Thoracic aorta (tissue), 2 donors: ENCODE results near the gene APOB. TPM values are rescaled to one million over a fixed set of nuclear protein-coding genes. Genes with fewer than 3 reads are reported as not detected.

ENCODE experiments used
- ATAC-seq: fragments of 150-250 bp; one replicate; pipeline ENCODE4 v1.8.0; 2017; ENCODE audit warnings: low read depth; ENCODE audit not compliant: insufficient number of reproducible peaks, low FRiP score
- DNase-seq: peaks from one replicate; pipeline ENCODE4 v3.0.0-alpha.2; 2020; ENCODE audit warnings: low spot score
- H3K27ac ChIP-seq, 2 donors: fragments of 200-600 bp; sonication (generic); 1 replicate in 1 of 2; 2 replicates in 1 of 2; pipeline ENCODE4 v1.5.1; 2016; ENCODE audit warnings: mild to moderate bottlenecking in 2 of 2, moderate library complexity in 2 of 2
- H3K27me3 ChIP-seq: fragments of 200-600 bp; sonication (generic); replicated peaks from 2 replicates; pipeline ENCODE4 v1.6.0; 2016; ENCODE audit warnings: mild to moderate bottlenecking; ENCODE audit not compliant: insufficient read depth
- H3K36me3 ChIP-seq: fragments of 200-600 bp; sonication (generic); one replicate; pipeline ENCODE4 v1.5.1; 2016
- H3K4me1 ChIP-seq, 2 donors: fragments of 200-600 bp; sonication (generic); 1 replicate in 1 of 2; 2 replicates in 1 of 2; pipeline versions ENCODE4 v1.5.1 to v1.6.0; 2016; ENCODE audit warnings: low read depth in 2 of 2, mild to moderate bottlenecking in 1 of 2; ENCODE audit not compliant: control insufficient read depth in 1 of 2
- H3K4me3 ChIP-seq: fragments of 200-600 bp; sonication (generic); 2 replicates; pipeline ENCODE4 v1.5.1; 2016; ENCODE audit warnings: mild to moderate bottlenecking
- H3K9me3 ChIP-seq: fragments of 200-600 bp; sonication (generic); 2 replicates; pipeline ENCODE4 v1.5.1; 2016
- CTCF ChIP-seq: fragments of 200-600 bp; sonication (generic); IDR thresholded peaks from one replicate; pipeline ENCODE4 v1.5.1; 2019; ENCODE audit warnings: antibody characterized with exemption
- total RNA-seq, 2 donors: library from RNA; depleted of rRNA; stranded (reverse); fragments of >200 nt; gene quantifications; one replicate each; pipeline versions ENCODE4 v1.1.0 to v1.2.3, GENCODE V29; 2016

APOB gene
- total RNA-seq, 2 donors from 2014 or later: 4.7 to 6.1 TPM

DNA sequence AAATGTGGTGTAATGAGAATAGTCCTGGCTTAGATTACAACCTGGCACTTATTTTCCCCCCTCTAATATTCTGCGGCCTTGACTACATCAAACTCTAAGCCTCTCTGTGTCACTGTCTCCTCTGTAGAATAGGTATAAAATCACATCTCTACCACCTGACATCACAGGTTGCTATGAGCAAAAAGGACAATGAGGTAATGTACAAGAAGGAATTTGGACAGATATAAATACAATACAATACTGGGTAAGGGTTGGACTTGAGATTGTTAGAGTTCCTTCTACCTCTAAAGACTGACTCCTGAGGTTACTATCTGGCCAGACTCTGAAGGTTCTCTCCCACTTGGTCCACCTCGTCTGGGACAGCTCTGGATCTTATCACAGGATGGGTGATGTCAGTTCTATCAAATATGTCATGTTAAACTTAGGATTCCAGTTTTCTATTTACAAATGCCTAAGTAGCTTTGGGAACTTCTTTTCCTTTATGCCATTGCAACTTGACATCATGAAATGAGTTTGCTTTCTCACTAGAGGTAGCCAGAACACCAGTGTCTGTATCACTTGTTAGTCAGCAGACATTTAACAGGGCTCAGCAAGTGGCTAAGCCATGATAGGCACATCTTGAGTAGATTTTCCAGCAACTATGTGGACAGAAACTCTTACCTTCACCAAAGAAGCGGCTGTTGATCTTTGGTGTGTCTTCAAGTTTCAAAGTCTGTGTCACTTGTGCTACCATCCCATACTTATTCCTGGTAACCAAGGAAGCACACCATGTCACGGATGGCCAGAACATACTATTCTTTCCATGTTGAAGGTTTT is 9.5 kb downstream of the APOB start:
- H3K9me3 ChIP-seq: no peaks in the 10 kb centered on the region
- H3K27me3 ChIP-seq: no peaks in the 10 kb centered on the region
- TF ChIP-seq CTCF: no peak
- H3K4me1 ChIP-seq: peaks cover 11 to 24% of the 10 kb centered on the region in 2 donors
- H3K4me3 ChIP-seq: no peak overlapping the region
- H3K36me3 ChIP-seq: no peaks in the 10 kb centered on the region
- no peak for ATAC-seq
- no peak for DNase-seq
- H3K27ac ChIP-seq: no peak overlapping the region

DNA sequence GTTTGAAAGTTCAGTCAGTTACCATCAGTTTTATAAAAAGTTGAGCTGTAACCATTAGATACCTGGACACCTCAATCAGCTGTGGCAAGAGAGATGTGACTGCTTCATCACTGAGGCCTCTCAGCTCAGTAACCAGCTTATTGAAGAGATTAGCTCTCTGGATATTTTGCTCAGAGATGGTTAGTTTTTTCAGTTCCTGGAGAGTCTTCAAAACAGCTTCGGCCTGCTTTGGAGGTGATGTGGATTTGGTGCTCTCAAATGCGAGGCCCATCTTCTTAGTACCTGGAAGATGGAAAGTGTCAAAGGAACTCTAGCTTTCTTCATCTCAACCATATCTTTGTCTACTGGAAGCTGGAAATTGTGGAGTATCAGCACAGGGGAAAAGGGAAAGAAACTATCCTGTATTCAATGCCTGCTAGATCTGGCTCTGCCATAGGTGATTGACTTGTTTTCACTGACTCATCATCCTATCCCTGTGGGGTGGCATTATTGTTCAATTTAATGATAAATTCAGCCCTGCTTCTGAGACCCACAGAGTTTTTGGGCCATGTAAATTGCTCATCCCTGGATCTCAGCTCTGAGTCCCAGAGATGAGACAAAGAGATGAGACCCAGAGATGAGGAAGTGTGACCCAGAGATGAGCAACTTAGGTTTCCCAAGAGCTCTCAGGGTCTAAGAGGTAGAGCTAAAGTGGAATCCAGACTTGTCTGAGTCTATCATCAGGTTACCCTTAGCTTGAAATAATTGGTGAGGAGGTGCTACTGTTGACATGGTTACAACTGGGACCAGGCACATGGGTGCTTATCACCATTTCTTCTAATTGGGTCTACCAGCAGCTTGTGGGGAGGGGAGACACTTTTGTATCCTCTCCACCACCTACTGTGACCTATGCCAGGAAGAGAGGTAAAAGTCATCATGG is 10.4 kb downstream of the APOB start:
- Histone ChIP-seq H3K27ac (no peak overlapping the region), H3K4me1 (peaks cover 7 to 19% of the 10 kb centered on the region in 2 donors), H3K9me3 (no peaks in the 10 kb centered on the region), H3K4me3 (no peak overlapping the region), H3K36me3 (no peaks in the 10 kb centered on the region), H3K27me3 (no peaks in the 10 kb centered on the region)
- ATAC-seq (no peak), DNase-seq (no peak)
- no peak for TF ChIP-seq CTCF

DNA sequence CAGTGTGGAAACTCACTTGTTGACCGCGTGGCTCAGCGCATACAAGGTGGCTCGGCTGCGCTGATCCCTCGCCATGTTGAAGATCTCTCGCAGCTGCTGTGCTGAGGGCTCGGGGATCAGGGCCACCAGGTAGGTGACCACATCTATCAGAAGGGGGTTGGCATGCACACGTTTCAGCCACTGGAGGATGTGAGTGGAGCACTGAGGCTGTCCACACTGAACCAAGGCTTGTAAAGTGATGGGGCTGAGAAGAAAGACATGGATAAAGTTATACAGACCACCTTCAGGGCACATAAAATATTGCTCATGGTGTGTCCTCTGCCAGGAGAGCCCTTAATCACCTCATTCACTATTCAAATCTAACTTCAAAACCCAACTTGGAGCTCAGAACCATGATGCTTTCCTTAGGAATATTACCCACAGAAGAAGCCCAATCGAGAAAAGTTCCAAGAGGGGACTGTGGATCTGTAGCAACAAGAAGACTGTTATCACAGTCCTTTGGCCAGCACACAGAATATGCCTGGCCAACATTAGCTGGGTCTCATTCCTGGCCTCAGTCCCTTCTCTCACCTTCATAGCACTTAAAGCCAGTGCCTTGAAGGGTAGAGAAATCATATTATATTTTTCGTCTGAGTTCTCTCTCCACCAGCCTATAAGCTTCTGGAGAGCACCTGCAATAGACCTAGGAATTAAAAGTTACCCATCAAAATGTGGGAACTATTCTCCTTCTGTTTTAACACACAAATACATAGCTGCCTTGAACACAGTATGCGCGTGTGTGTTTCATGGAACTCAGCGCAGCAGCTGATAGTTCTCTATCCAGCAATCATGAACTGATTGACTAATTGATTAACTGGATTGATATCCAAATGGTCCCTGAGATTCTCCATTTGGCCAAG is 11.3 kb downstream of the APOB start:
- H3K4me1 ChIP-seq: peaks cover 0 to 10% of the 10 kb centered on the region in 2 donors
- no peaks in the 10 kb centered on the region for H3K9me3 ChIP-seq
- no peak overlapping the region for H3K4me3 ChIP-seq
- TF ChIP-seq CTCF: no peak
- H3K27ac ChIP-seq: no peak overlapping the region
- ATAC-seq (no peak), DNase-seq (no peak)
- H3K27me3 ChIP-seq: no peaks in the 10 kb centered on the region
- no peaks in the 10 kb centered on the region for H3K36me3 ChIP-seq

- Histone ChIP-seq H3K27ac (no peak overlapping the region), H3K27me3 (no peaks in the 10 kb centered on the region), H3K4me3 (no peak overlapping the region), H3K36me3 (no peaks in the 10 kb centered on the region), H3K9me3 (no peaks in the 10 kb centered on the region), H3K4me1 (peaks cover 7 to 15% of the 10 kb centered on the region in 2 donors)
- ATAC-seq (no peak), DNase-seq (no peak)
- TF ChIP-seq CTCF: no peak
Observed at GRCh38 chr2:21030983-21031968, 12.6 kb downstream of the APOB start.
